ENCODE measurements around the gene MCM3AP.
A peak's percentile ranks its signal among the peaks of the same experiment; 100 is the strongest.

The MCM3AP gene

DNA sequence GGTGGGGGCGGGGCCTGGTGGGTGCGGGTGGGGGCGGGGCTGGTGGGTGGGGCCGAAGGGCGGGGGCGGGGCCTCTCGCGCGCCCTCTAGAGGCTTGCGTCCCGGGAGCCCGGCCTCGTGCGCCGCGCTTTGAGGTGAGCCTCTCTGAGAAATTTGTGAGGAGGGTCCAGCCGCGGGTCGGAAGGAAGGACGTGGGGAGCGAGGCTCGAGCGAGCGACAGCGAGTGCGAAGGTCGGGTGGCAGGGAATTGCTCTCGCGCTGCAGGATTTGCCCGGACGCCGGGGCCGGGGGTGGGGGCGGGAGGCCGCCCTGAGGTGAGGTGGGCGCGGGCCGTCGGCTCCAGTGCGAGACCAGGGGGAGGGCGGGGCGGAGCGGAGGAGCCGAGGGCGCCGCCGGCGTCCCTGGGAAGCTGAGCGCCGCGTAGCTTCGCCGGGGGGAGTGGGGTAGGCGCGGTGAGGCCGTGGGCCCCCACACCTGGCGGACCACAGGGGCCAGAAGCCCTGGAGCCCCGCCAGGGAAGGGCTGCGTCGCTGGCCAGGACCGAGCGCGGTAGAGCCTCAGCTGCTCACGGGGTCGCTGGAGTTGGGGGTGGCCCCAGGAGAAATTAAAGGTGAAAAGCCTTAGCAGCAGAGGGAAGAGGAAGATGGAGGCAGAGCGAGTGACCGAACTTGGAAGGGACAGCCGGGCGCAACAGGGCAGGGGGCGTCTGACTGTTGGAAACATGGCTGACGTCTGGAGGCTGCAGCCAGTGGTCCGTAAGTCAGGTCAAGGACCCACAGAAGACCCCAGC, 56.1 kb downstream of the MCM3AP start:
- no peak for TF ChIP-seq TOX (CRISPR knock-in tag; IDR thresholded peaks at IDR 0.05; ENCODE audit: borderline replicate concordance)
- TF ChIP-seq, protein P1, sequence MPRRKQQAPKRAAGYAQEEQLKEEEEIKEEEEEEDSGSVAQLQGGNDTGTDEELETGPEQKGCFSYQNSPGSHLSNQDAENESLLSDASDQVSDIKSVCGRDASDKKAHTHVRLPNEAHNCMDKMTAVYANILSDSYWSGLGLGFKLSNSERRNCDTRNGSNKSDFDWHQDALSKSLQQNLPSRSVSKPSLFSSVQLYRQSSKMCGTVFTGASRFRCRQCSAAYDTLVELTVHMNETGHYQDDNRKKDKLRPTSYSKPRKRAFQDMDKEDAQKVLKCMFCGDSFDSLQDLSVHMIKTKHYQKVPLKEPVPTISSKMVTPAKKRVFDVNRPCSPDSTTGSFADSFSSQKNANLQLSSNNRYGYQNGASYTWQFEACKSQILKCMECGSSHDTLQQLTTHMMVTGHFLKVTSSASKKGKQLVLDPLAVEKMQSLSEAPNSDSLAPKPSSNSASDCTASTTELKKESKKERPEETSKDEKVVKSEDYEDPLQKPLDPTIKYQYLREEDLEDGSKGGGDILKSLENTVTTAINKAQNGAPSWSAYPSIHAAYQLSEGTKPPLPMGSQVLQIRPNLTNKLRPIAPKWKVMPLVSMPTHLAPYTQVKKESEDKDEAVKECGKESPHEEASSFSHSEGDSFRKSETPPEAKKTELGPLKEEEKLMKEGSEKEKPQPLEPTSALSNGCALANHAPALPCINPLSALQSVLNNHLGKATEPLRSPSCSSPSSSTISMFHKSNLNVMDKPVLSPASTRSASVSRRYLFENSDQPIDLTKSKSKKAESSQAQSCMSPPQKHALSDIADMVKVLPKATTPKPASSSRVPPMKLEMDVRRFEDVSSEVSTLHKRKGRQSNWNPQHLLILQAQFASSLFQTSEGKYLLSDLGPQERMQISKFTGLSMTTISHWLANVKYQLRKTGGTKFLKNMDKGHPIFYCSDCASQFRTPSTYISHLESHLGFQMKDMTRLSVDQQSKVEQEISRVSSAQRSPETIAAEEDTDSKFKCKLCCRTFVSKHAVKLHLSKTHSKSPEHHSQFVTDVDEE (CRISPR knock-in tag; IDR thresholded peaks at IDR 0.05) = no peak
- TF ChIP-seq CREB5 (CRISPR knock-in tag; IDR thresholded peaks at IDR 0.05; ENCODE audit: low read depth) = no peak
- no peak for TF ChIP-seq ZNF70 (CRISPR knock-in tag; IDR thresholded peaks at IDR 0.05)
- no peak for TF ChIP-seq ISL1 (CRISPR knock-in tag; IDR thresholded peaks at IDR 0.05)
- no peak for TF ChIP-seq SNAI2 (CRISPR knock-in tag; IDR thresholded peaks at IDR 0.05)
- TF ChIP-seq CSDC2 (CRISPR knock-in tag; IDR thresholded peaks at IDR 0.05) = no peak
- TF ChIP-seq GLIS3 (CRISPR knock-in tag; IDR thresholded peaks at IDR 0.05) = no peak
- TF ChIP-seq PPARA (CRISPR knock-in tag; IDR thresholded peaks at IDR 0.05; ENCODE audit: borderline replicate concordance) = no peak
- no peak for TF ChIP-seq ZC3H10 (CRISPR knock-in tag; IDR thresholded peaks at IDR 0.05)
- TF ChIP-seq POU6F1 (CRISPR knock-in tag; IDR thresholded peaks at IDR 0.05; ENCODE audit: borderline replicate concordance, low read depth) = no peak
- TF ChIP-seq, protein P2, sequence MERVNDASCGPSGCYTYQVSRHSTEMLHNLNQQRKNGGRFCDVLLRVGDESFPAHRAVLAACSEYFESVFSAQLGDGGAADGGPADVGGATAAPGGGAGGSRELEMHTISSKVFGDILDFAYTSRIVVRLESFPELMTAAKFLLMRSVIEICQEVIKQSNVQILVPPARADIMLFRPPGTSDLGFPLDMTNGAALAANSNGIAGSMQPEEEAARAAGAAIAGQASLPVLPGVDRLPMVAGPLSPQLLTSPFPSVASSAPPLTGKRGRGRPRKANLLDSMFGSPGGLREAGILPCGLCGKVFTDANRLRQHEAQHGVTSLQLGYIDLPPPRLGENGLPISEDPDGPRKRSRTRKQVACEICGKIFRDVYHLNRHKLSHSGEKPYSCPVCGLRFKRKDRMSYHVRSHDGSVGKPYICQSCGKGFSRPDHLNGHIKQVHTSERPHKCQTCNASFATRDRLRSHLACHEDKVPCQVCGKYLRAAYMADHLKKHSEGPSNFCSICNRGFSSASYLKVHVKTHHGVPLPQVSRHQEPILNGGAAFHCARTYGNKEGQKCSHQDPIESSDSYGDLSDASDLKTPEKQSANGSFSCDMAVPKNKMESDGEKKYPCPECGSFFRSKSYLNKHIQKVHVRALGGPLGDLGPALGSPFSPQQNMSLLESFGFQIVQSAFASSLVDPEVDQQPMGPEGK (CRISPR knock-in tag; IDR thresholded peaks at IDR 0.05; ENCODE audit: borderline replicate concordance) = no peak
- TF ChIP-seq ESRRG (CRISPR knock-in tag; IDR thresholded peaks at IDR 0.05) = no peak
- TF ChIP-seq ZFP3 (CRISPR knock-in tag; IDR thresholded peaks at IDR 0.05) = no peak
- no peak for TF ChIP-seq ARNTL (CRISPR knock-in tag; IDR thresholded peaks at IDR 0.05; ENCODE audit: borderline replicate concordance, low read depth)
- peak; percentile 44 for ATAC-seq

GRCh38 chr21:46228345-46229051, 56.9 kb downstream of the MCM3AP start, which contains the start of gene LSS:
LSS (minus strand) TSS chr21:46228774; CDS start chr21:46228745, 29 bp downstream.
- TF ChIP-seq RARB (CRISPR knock-in tag; IDR thresholded peaks at IDR 0.05) = no peak
- peak; percentile 93 for ATAC-seq

DNA sequence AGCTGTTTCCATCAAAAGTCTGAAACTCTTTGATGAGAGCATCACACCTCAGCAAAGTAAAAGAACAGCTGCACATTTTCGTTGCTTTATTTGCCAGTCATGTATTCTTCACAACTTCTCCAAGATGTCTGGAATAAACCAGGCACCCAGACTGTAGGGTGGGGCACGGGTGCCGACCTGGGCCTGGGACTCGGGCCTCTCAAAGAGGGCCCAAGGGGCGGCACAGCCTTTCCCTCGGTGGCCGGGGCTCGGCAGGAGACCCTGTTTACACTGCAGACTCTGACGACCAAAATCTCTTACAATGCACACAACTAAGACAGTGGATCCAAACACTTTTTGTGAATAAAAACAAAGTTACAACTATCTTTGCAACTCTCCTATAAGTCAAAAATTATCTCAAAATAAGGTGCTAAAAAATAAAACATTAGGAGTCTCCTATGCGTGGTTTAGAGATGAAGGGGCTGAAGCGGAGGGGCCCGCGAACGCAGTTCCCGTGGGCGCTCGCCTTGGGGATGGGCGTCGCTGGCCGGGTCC, 57.5 kb downstream of the MCM3AP start:
- ATAC-seq = peak; percentile 3
- TF ChIP-seq BACH2 (CRISPR knock-in tag; IDR thresholded peaks at IDR 0.05; ENCODE audit: borderline replicate concordance) = no peak
- TF ChIP-seq, protein P2 (CRISPR knock-in tag; IDR thresholded peaks at IDR 0.05; ENCODE audit: borderline replicate concordance) = no peak
- no peak for TF ChIP-seq RARB (CRISPR knock-in tag; IDR thresholded peaks at IDR 0.05)
- TF ChIP-seq ZNF8 (CRISPR knock-in tag; IDR thresholded peaks at IDR 0.05) = no peak
- TF ChIP-seq ZFP30 (CRISPR knock-in tag; IDR thresholded peaks at IDR 0.05) = no peak
- no peak for TF ChIP-seq ZNF565 (CRISPR knock-in tag; conservative IDR thresholded peaks at IDR 0.05; ENCODE audit: low read depth)
- no peak for TF ChIP-seq TOX (CRISPR knock-in tag; IDR thresholded peaks at IDR 0.05; ENCODE audit: borderline replicate concordance)
- no peak for TF ChIP-seq ZC3H10 (CRISPR knock-in tag; IDR thresholded peaks at IDR 0.05)
- TF ChIP-seq ZFP3 (CRISPR knock-in tag; IDR thresholded peaks at IDR 0.05) = no peak
- no peak for TF ChIP-seq CREB5 (CRISPR knock-in tag; IDR thresholded peaks at IDR 0.05; ENCODE audit: low read depth)
- TF ChIP-seq SNAI2 (CRISPR knock-in tag; IDR thresholded peaks at IDR 0.05) = no peak
- no peak for TF ChIP-seq CSDC2 (CRISPR knock-in tag; IDR thresholded peaks at IDR 0.05)
- no peak for TF ChIP-seq POU6F1 (CRISPR knock-in tag; IDR thresholded peaks at IDR 0.05; ENCODE audit: borderline replicate concordance, low read depth)
- no peak for TF ChIP-seq ARNTL (CRISPR knock-in tag; IDR thresholded peaks at IDR 0.05; ENCODE audit: borderline replicate concordance, low read depth)
- no peak for TF ChIP-seq ZNF70 (CRISPR knock-in tag; IDR thresholded peaks at IDR 0.05)
- no peak for TF ChIP-seq OSR1 (CRISPR knock-in tag; IDR thresholded peaks at IDR 0.05)
- no peak for TF ChIP-seq PPARA (CRISPR knock-in tag; IDR thresholded peaks at IDR 0.05; ENCODE audit: borderline replicate concordance)
